HG02870 (cell line): Measurements from ENCODE around the gene KRTAP10-8.
"Not testable (repeated sequence)": the region's sequence is repeated elsewhere in the genome, so short reads cannot be mapped to it uniquely, and the experiment has no call there.

ENCODE experiments used
- ATAC-seq: cut with Tn5 transposase; IDR thresholded peaks from one replicate; pipeline ENCODE4 v1.9.1; 2021; ENCODE audit warnings: mild to moderate bottlenecking, moderate library complexity; ENCODE audit not compliant: unreplicated experiment

KRTAP10-8 gene

GRCh38 chr21:44598061-44598460, 13.8 kb upstream of the KRTAP10-8 start:
- no peak for ATAC-seq

DNA sequence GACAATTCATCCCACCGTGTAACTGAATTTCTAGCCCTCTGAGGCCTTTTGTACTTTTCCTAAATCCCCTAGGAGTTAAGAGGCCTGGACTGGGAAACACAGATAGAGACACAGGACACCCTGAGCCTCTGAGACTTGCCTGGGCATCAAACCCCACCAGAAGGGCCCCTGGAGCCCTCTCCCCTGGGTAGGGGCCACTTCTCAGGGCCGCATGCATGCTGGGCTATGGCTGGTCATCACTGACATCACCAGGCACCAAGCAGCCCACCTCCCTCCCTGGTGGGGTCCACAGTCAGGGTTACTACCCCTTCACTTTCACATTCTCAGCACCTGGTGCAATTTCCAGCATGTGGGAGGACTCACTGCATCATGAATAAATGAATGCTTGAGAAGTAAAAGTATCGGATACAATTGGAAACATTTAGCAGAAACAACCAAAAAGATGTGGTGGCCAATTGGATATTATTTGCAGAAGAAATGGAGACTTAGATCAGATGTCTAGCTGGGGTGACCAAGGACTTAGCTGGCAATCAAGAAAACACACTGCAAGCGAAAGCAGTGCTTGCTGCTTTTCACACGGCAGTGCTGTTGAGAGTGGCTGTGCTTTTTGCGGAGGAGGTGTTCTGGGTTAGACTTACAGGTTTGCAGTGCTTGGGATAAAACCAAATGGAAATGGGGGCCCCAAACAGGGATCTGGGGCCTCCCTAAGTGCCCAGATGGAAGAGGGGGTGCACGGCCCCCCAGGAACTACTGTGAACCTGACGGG, 12.4 kb upstream of the KRTAP10-8 start:
- no peak for ATAC-seq

- not testable (repeated sequence) for ATAC-seq
Observed at GRCh38 chr21:44600118-44600978, 11.5 kb upstream of the KRTAP10-8 start, which contains the start of gene KRTAP10-7. Gene KRTAP10-7, plus strand, starts transcription at chr21:44600597. Its CDS starts 25 bp downstream, at chr21:44600622.

- not testable (repeated sequence) for ATAC-seq
Observed at GRCh38 chr21:44601091-44601490, 10.8 kb upstream of the KRTAP10-8 start.

- no peak for ATAC-seq
Observed at GRCh38 chr21:44601596-44602462, 10.1 kb upstream of the KRTAP10-8 start.

- no peak for ATAC-seq
Observed at GRCh38 chr21:44602463-44602850, 9.4 kb upstream of the KRTAP10-8 start.

DNA sequence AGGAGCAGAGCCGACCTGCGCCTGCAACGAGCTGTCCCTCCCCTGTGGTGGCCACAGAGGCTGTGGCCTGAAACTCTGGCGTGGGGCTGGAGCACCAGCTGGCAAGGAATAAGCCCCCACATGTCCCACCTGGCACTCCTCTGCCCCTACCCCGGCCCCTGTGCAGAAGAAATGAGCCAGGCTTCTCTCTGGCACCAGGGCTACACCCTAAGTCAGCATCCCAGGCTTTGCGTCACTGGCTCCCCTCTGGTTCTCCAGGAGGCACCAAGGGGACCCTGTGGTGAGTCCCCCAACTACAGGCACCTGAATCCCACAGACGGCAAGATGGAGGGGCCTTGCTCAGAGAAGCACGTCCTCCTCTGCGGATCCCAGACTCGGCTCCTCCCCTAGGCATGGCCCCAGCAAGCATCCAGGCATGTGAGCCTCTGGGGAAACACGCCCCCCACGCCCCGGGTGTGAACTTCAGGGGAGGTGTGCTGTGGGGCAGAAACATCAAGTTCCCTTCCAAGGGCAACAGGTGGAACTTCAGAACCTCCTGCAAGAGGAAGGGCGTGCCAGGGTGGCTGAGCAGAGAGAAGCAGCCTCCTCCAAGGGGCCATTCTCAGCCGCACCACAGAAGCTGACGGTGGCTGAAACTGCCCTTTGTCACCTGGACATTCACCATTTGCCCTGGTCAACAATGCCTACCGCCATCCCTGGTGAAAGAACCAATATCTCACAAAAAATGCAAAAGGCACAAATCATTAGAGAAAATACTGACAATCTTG, 8.6 kb upstream of the KRTAP10-8 start:
- ATAC-seq: no peak

DNA sequence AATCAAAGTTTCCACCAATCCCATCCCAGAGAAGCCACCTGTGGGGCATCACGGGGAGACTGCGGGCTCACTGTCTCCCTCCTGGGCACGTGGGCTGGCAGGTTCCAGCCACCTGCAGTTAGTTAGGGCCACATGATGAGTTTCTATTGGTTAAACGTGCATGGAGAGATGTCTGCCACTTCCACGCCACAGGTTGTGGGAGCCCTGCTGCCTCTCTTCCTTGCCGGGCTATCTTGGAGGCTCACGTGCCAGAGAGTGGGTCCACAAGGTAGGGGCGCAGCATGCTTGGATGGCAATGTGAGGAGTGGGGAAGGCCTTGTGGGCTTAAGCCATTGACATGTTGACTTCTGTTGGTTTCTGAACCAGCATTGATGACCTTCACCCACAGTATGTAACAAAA, 8.0 kb upstream of the KRTAP10-8 start:
- ATAC-seq: no peak

DNA sequence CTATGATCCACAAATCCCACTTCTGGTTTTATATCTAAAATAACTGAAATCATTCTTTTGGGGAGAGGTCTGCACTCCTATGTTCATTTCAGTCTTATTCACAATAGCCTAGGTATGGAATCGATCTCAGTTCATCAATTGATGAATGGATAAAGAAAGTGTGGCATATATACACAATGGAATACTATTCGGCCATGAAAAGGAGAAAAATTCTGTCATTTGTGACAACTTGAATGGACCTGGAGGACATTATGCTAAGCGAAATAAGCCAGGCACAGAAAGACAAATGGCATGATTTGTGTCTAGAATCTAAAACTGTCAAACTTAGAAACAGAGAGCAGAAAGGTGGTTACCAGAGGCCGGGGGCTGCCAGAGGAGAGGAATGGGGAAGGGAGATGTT, 5.4 kb upstream of the KRTAP10-8 start:
- ATAC-seq: no peak

- ATAC-seq: no peak
Observed at GRCh38 chr21:44609193-44609592, 2.7 kb upstream of the KRTAP10-8 start.

DNA sequence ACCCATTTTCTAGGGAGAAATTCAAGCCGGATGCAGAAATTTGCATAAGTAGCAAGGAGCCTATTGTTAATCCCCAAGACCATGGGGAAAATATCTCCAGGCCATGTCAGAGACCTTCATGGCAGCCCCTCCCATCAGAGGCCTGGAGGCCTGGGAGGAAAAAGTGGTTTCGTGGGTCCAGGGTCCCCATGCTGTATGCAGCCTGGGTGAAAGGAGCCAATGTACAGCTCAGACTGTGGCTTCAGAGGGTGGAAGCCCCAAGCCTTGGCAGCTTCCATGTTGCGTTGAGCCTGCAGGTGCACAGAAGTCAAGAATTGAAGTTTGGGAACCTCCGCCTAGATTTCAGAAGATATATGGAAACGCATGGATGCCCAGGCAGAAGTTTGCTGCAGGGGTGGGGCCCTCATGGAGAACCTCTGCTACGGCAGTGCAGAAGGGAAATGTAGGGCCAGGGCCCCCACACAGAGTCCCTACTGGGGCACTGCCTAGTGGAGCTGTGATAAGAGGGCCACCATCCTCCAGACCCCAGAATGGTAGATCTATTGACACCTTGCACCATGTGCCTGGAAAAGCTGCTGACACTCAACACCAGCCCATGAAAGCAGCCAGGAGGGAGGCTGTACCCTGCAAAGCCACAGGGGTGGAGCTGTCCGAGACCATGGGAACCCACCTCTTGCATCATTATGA, 1.6 kb upstream of the KRTAP10-8 start:
- ATAC-seq: not testable (repeated sequence)

- ATAC-seq: no peak
Observed at GRCh38 chr21:44611551-44611950, 328 bp upstream of the KRTAP10-8 start.

- ATAC-seq: no peak
Observed at GRCh38 chr21:44612669-44613229, 870 bp downstream of the KRTAP10-8 start.

DNA sequence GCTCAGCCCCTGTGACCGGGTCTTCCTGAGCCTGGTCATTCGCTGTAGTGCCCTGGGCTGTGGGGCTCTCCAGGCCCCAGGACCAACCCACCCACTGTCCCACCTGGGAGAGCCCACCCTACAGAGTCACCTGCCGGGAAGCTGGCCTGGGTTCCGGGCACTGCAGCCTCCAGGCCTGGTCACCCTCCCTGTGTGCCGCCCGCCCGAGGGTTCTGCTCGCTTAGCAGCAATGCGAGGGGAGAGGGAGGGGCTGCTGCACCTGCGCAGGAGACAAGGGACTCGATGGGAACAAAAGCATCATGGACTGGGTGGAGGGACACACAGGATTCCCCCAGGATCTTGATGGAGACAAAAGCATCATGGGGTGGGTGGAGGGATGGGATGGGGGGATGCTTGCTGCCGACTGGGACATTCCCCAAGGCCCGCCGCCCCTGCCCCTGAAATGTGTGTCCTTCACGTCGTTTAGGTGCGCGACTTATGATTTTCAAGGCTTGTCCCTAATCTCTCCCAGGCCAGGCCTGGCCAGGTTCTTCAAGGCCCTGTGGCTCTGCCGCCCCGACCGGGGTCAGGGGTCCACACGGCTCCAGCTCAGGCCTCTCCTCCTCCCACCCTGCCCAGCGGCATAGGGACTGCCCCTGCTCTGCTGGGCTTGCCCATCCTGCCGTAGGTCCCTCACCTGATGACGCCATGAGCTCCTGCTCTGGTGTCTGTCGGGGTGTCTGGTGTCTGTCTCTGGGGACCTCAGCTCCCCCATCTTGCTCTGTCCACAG, 1.7 kb downstream of the KRTAP10-8 start:
- ATAC-seq: no peak

DNA sequence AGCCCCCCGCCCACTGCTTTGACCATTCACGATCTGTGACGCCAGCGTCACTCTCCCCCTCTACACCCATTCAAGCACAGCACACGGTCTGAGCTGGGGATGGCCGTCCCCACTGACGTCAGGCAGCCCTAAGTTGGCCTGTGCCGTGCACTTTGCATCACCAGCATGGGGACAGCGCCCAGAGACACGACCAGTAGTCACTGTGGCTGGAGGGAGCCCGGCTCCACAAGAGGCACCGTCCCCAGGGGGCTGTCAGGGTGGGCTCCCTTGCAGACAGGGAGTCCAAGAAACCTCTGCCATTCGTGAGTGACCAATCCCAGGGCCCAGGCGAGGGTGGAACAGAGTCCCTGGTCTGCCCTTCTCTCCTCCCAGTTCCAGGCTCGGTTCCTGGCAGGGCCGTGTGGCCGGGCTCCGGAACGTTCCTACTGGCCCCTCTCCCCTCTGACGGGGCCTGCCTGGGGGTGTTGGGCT, 2.3 kb downstream of the KRTAP10-8 start:
- no peak for ATAC-seq

- no peak for ATAC-seq
Observed at GRCh38 chr21:44614961-44615391, 3.1 kb downstream of the KRTAP10-8 start.

- no peak for ATAC-seq
Observed at GRCh38 chr21:44615466-44615865, 3.6 kb downstream of the KRTAP10-8 start.

- ATAC-seq: no peak
Observed at GRCh38 chr21:44615911-44616590, 4.2 kb downstream of the KRTAP10-8 start.
